RWPE2 (cell line): ENCODE measurements around the gene ARHGEF1.

Experiments
- ATAC-seq: fragments of 200-7000 bp; cut with Tn5 transposase; 3 replicates; pipeline ENCODE4 v1.9.1; 2021; ENCODE audit warnings: low read depth
- DNase-seq: peaks from one replicate; pipeline ENCODE4 v3.0.0-alpha.2; 2020; ENCODE audit warnings: low spot score
- H3K27ac ChIP-seq: fragments of 450-650 bp; 2 replicates; pipeline ENCODE4 v1.5.1; 2017; ENCODE audit warnings: mild to moderate bottlenecking; ENCODE audit not compliant: poor library complexity, severe bottlenecking
- H3K27me3 ChIP-seq: fragments of 250-450 bp; sonication (Bioruptor Pico); 2 replicates; pipeline ENCODE4 v1.5.1; 2021; ENCODE audit warnings: mild to moderate bottlenecking, moderate library complexity; ENCODE audit not compliant: insufficient read depth, poor library complexity, severe bottlenecking
- H3K36me3 ChIP-seq: fragments of 250-450 bp; sonication (Bioruptor Pico); 2 replicates; pipeline ENCODE4 v1.5.1; 2020; ENCODE audit warnings: low read depth, mild to moderate bottlenecking, moderate library complexity
- H3K4me1 ChIP-seq: fragments of 250-450 bp; sonication (Bioruptor Pico); 2 replicates; pipeline ENCODE4 v1.5.1; 2021; ENCODE audit warnings: mild to moderate bottlenecking, moderate library complexity; ENCODE audit not compliant: insufficient read depth, poor library complexity, severe bottlenecking
- H3K4me3 ChIP-seq: fragments of 250-450 bp; sonication (Bioruptor Pico); 2 replicates; pipeline ENCODE4 v1.5.1; 2021; ENCODE audit warnings: mild to moderate bottlenecking, moderate library complexity; ENCODE audit not compliant: severe bottlenecking
- H3K9me3 ChIP-seq: fragments of 250-450 bp; sonication (Bioruptor Pico); 2 replicates; pipeline ENCODE4 v1.5.1; 2021; ENCODE audit warnings: mild to moderate bottlenecking, moderate library complexity; ENCODE audit not compliant: severe bottlenecking
- TF ChIP-seq, protein P1 (sequence below): fragments of 450-650 bp; IDR thresholded peaks from one replicate; pipeline ENCODE4 v1.5.1; 2017; ENCODE audit warnings: mild to moderate bottlenecking, moderate library complexity; ENCODE audit not compliant: poor library complexity, severe bottlenecking

The ARHGEF1 gene

GRCh38 chr19:41849067-41849466, 33.9 kb upstream of the ARHGEF1 start:
- no peak for DNase-seq
- TF ChIP-seq, protein P1, sequence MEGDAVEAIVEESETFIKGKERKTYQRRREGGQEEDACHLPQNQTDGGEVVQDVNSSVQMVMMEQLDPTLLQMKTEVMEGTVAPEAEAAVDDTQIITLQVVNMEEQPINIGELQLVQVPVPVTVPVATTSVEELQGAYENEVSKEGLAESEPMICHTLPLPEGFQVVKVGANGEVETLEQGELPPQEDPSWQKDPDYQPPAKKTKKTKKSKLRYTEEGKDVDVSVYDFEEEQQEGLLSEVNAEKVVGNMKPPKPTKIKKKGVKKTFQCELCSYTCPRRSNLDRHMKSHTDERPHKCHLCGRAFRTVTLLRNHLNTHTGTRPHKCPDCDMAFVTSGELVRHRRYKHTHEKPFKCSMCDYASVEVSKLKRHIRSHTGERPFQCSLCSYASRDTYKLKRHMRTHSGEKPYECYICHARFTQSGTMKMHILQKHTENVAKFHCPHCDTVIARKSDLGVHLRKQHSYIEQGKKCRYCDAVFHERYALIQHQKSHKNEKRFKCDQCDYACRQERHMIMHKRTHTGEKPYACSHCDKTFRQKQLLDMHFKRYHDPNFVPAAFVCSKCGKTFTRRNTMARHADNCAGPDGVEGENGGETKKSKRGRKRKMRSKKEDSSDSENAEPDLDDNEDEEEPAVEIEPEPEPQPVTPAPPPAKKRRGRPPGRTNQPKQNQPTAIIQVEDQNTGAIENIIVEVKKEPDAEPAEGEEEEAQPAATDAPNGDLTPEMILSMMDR = no peak
- H3K27me3 ChIP-seq = peaks cover 22% of the 10 kb centered on the region

GRCh38 chr19:41850381-41850780, 32.6 kb upstream of the ARHGEF1 start:
- DNase-seq = no peak
- TF ChIP-seq, protein P1 = no peak
- no peaks in the 10 kb centered on the region for H3K4me1 ChIP-seq
- H3K27me3 ChIP-seq = peaks cover 20% of the 10 kb centered on the region
- H3K27ac ChIP-seq = no peak overlapping the region
- H3K36me3 ChIP-seq = no peaks in the 10 kb centered on the region
- no peaks in the 10 kb centered on the region for H3K9me3 ChIP-seq
- ATAC-seq = no peak
- H3K4me3 ChIP-seq = no peak overlapping the region

More at GRCh38 chr19:41849067-41849466, 33.9 kb upstream of the ARHGEF1 start:
- Histone ChIP-seq H3K36me3 (no peaks in the 10 kb centered on the region), H3K9me3 (no peaks in the 10 kb centered on the region), H3K4me3 (no peak overlapping the region), H3K27ac (no peak overlapping the region), H3K4me1 (no peaks in the 10 kb centered on the region)
- ATAC-seq = no peak

DNA sequence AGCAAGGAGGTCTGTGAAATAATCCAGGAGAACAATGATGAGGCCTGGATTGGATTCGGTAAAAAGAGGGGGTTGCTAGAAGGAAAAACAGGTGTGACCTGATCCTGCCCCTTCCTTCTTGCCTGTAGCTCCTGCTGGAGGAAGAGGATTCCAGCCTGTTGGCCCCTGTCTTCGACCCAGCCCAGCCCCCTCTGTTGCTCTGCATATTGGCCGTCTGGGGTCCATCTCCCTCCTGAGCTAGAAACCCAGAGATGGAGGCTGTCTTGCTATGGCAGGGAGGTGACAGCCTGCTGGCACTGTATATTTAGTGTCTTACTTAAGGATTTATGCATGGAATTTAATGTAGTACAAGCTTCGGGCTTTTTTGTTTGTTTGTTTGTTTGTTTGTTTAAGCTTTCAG, 31.5 kb upstream of the ARHGEF1 start:
- no peaks in the 10 kb centered on the region for H3K9me3 ChIP-seq
- DNase-seq (no peak), ATAC-seq (no peak)
- peaks cover 20% of the 10 kb centered on the region for H3K27me3 ChIP-seq
- H3K4me3 ChIP-seq = no peak overlapping the region
- H3K4me1 ChIP-seq = no peaks in the 10 kb centered on the region
- no peak overlapping the region for H3K27ac ChIP-seq
- TF ChIP-seq, protein P1 = no peak
- H3K36me3 ChIP-seq = no peaks in the 10 kb centered on the region

DNA sequence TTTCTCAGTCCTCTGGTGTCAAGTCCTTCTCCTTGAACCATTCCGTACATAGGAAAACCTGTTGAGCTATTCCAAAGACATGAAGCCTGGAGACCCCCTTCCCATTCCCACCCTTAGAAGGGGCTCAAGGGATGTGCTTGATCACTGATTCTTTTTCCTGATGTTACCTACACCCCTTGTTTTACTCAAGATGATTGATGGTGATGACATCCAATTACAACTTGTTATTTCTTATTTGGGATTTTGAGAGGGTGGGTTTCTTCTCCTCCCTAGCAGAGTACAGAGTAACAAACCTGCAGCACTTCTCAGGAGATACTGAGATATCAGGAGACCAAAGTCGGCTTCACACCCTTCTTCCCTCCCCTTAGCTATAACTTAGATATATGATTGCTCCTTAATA, 29.6 kb upstream of the ARHGEF1 start:
- no peaks in the 10 kb centered on the region for H3K9me3 ChIP-seq
- H3K4me3 ChIP-seq = no peak overlapping the region
- H3K27ac ChIP-seq = no peak overlapping the region
- peaks cover 20% of the 10 kb centered on the region for H3K27me3 ChIP-seq
- no peaks in the 10 kb centered on the region for H3K4me1 ChIP-seq
- TF ChIP-seq, protein P1 = no peak
- ATAC-seq = no peak
- DNase-seq = no peak
- H3K36me3 ChIP-seq = no peaks in the 10 kb centered on the region

- no peaks in the 10 kb centered on the region for H3K36me3 ChIP-seq
- H3K4me1 ChIP-seq = no peaks in the 10 kb centered on the region
- peaks cover 20% of the 10 kb centered on the region for H3K27me3 ChIP-seq
- TF ChIP-seq, protein P1 = no peak
- H3K4me3 ChIP-seq = no peak overlapping the region
- no peak overlapping the region for H3K27ac ChIP-seq
- no peak for ATAC-seq
- no peaks in the 10 kb centered on the region for H3K9me3 ChIP-seq
- no peak for DNase-seq
Measured at GRCh38 chr19:41853768-41854167, 29.2 kb upstream of the ARHGEF1 start.
